ENCODE measurements around the gene OPTC.

- TF ChIP-seq CTCF (conservative IDR thresholded peaks at IDR 0.05; ENCODE audit: low read length) (no peak), EZH2phosphoT487 (IDR thresholded peaks at IDR 0.05; ENCODE audit: borderline replicate concordance) (no peak)
These were observed 20.1 kb upstream of the OPTC start for GRCh38 chr1:203473781-203474305.
